ENCODE data around the gene DGKD. TPM values are rescaled to one million over a fixed set of nuclear protein-coding genes. Genes with fewer than 3 reads are reported as not detected.

The DGKD gene
- total and polyA plus RNA-seq, 10 of the 15 experiments (the other 5 are each of a cell fraction or from before 2014, with no cell fraction given), result 2.7 to 81.9 (median 27.0) TPM

- SMC1A ChIA-PET (ENCODE audit: uncharacterized antibody, unreplicated experiment), result no interaction called here
- H3K4me2 ChIP-seq (ENCODE audit: control insufficient read depth, insufficient read depth), result no peak overlapping the region
- no peak overlapping the region for H3K4me3 ChIP-seq
- in situ Hi-C loops (cut with MboI) (no loop called here), intact Hi-C loops (cut with micrococcal nuclease; ENCODE audit: unreplicated experiment) (no loop called here)
- ATAC-seq (no peak), FAIRE-seq (no peak), DNase-seq (ENCODE audit: low read depth, low spot score) (no peak)
- RAD21 ChIA-PET (ENCODE audit: unreplicated experiment), result no interaction called here
- H3K9me3 ChIP-seq (replicated peaks; ENCODE audit: control insufficient read depth, insufficient read depth, low read length), result peaks cover 3% of the 10 kb centered on the region; the same call in 2 of the 3 replicates
- 96% methylated on average over 8 of the region's 8 CpGs for WGBS (ENCODE audit: insufficient coverage, insufficient replicate concordance, low lambda C conversion rate, missing lambda C conversion rate)
- H3K27me3 ChIP-seq (replicated peaks in 1 of 2; ENCODE audit: control insufficient read depth in 2 of 2, insufficient read depth in 2 of 2, low read length in 1 of 2), result no peaks in the 10 kb centered on the region
- BruUV-seq (replicated peaks), result no TSS peak
- H3K36me3 ChIP-seq (ENCODE audit: control insufficient read depth in 2 of 2, insufficient read depth in 2 of 2, low read length in 1 of 2), result peaks cover 0 to 7% of the 10 kb centered on the region in 2 experiments; a peak in 1 of 4 replicates
- CTCF ChIA-PET, result no interaction called here
- H3K79me2 ChIP-seq (ENCODE audit: control insufficient read depth, insufficient read depth, low read length), result peaks cover 15% of the 10 kb centered on the region
- H2AFZ ChIP-seq (ENCODE audit: control insufficient read depth, low read depth, low read length), result no peak overlapping the region
- POLR2A ChIA-PET, result no interaction called here
- H3K9ac ChIP-seq (ENCODE audit: control insufficient read depth, insufficient read depth, low read length), result no peak overlapping the region
- peaks cover 4% of the 10 kb centered on the region for H3K4me1 ChIP-seq (ENCODE audit: control insufficient read depth, insufficient read depth, low read length)
- H3K27ac ChIP-seq (ENCODE audit: control insufficient read depth, insufficient read depth), result no peak overlapping the region
- no peaks in the 10 kb centered on the region for H4K20me1 ChIP-seq (ENCODE audit: control insufficient read depth, insufficient read depth)
- TF ChIP-seq ZNF384 (IDR thresholded peaks at IDR 0.05; ENCODE audit: borderline replicate concordance, low read depth, low read length), result no peak
- no peak for TF ChIP-seq PBX3 (IDR thresholded peaks at IDR 0.05; ENCODE audit: insufficient replicate concordance, low read depth, low read length)
- TF ChIP-seq RAD21 (IDR thresholded peaks at IDR 0.05; ENCODE audit: insufficient read depth, low read depth, low read length), result no peak
Observed at GRCh38 chr2:233369462-233369861, 15.2 kb downstream of the DGKD start.

- in situ Hi-C loops (cut with MboI) (no loop called here), intact Hi-C loops (cut with micrococcal nuclease; ENCODE audit: unreplicated experiment) (no loop called here)
- Histone ChIP-seq H3K9me3 (replicated peaks; ENCODE audit: control insufficient read depth, insufficient read depth, low read length) (no peaks in the 10 kb centered on the region; the same call in 2 of the 3 replicates), H3K27ac (ENCODE audit: control insufficient read depth, insufficient read depth) (no peak overlapping the region), H3K4me2 (ENCODE audit: control insufficient read depth, insufficient read depth) (no peak overlapping the region), H3K79me2 (ENCODE audit: control insufficient read depth, insufficient read depth, low read length) (peaks cover 15% of the 10 kb centered on the region), H4K20me1 (ENCODE audit: control insufficient read depth, insufficient read depth) (no peaks in the 10 kb centered on the region), H3K27me3 (replicated peaks in 1 of 2; ENCODE audit: control insufficient read depth in 2 of 2, insufficient read depth in 2 of 2, low read length in 1 of 2) (no peaks in the 10 kb centered on the region), H3K36me3 (ENCODE audit: control insufficient read depth in 2 of 2, insufficient read depth in 2 of 2, low read length in 1 of 2) (peaks cover 0 to 8% of the 10 kb centered on the region in 2 experiments; a peak in 1 of 4 replicates), H3K4me1 (ENCODE audit: control insufficient read depth, insufficient read depth, low read length) (peaks cover 4% of the 10 kb centered on the region), H3K4me3 (no peak overlapping the region), H2AFZ (ENCODE audit: control insufficient read depth, low read depth, low read length) (no peak overlapping the region), H3K9ac (ENCODE audit: control insufficient read depth, insufficient read depth, low read length) (no peak overlapping the region)
- FAIRE-seq (no peak), DNase-seq (ENCODE audit: low read depth, low spot score) (no peak), ATAC-seq (no peak)
- BruUV-seq (replicated peaks), result no TSS peak
- ChIA-PET SMC1A (ENCODE audit: uncharacterized antibody, unreplicated experiment) (no interaction called here), CTCF (interaction anchor here (1.2 kb wide), 1 partner anchor 12 kb away, joined by 3 read pairs; no protein-coding TSS in a partner anchor), POLR2A (no interaction called here), RAD21 (ENCODE audit: unreplicated experiment) (no interaction called here)
- WGBS (ENCODE audit: insufficient coverage, insufficient replicate concordance, low lambda C conversion rate, missing lambda C conversion rate), result 85% methylated on average over 9 of the region's 9 CpGs
- TF ChIP-seq PBX3 (IDR thresholded peaks at IDR 0.05; ENCODE audit: insufficient replicate concordance, low read depth, low read length), result no peak
- no peak for TF ChIP-seq USF1 (IDR thresholded peaks at IDR 0.05; ENCODE audit: borderline replicate concordance, extremely low read length, insufficient read depth, low read depth, low read length)
- no peak for TF ChIP-seq ATF7 (IDR thresholded peaks at IDR 0.05; ENCODE audit: low read depth)
- no peak for TF ChIP-seq ZBED1 (IDR thresholded peaks at IDR 0.05; ENCODE audit: borderline replicate concordance)
- no peak for TF ChIP-seq RCOR1 (conservative IDR thresholded peaks at IDR 0.05; ENCODE audit: low read depth, low read length)
- TF ChIP-seq NFXL1 (IDR thresholded peaks at IDR 0.05; ENCODE audit: borderline replicate concordance), result no peak
- no peak for TF ChIP-seq NFIC (IDR thresholded peaks at IDR 0.05; ENCODE audit: low read depth, low read length)
Observed at GRCh38 chr2:233369897-233370685, 15.8 kb downstream of the DGKD start.
